ENCODE measurements around the gene RUVBL1.

- TF ChIP-seq CTCF (conservative IDR thresholded peaks at IDR 0.05 in 1 of 2, IDR thresholded peaks at IDR 0.05 in 1 of 2; ENCODE audit: low read depth in 1 of 2, low read length in 2 of 2) (no peak), EZH2 (IDR thresholded peaks at IDR 0.05; ENCODE audit: low read length, missing control alignments) (no peak)
These were observed 70.8 kb downstream of the RUVBL1 start for GRCh38 chr3:128052595-128053351.

Data from fibroblast of lung (primary cell).